NCI-H146 treated with DMSO at 0.1 percent for 48 hours (cell line): ENCODE data around the gene HERC5.
"Not testable (repeated sequence)": the region's sequence is repeated elsewhere in the genome, so short reads cannot be mapped to it uniquely, and the experiment has no call there.

Experiments used
- DNase-seq: peaks from one replicate; lab custom pipeline; 2025; ENCODE audit not compliant: unreplicated experiment; lab: John Stamatoyannopoulos, UW

Gene HERC5

GRCh38 chr4:88447371-88448095 is 9.4 kb upstream of the HERC5 start:
- no peak for DNase-seq

DNA sequence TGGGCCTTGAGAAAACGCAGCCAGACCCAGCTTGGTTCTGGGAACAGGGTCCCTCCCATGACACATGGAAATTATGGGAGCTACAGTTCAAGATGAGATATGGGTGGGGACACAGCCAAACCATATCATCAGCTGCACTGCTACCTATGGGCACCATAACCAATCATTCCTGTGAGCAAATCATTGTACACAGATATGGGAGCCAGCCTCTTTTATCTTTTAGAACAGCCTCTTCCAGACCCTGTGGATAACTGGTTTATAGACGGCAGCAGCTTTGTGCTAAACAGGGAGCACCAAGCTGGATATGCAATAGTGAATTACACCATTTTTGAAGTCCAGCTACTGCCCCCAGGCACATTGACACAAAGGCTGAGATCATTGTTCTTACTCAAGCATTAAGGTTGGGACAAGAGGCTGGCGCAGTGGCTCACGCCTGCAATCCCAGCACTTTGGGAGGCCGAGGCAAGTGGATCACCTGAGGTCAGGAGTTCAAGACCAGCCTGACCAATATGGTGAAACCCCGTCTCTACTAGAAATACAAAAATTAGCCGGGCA is 8.6 kb upstream of the HERC5 start:
- DNase-seq, result not testable (repeated sequence)

GRCh38 chr4:88448889-88449288 is 8.0 kb upstream of the HERC5 start:
- no peak for DNase-seq

GRCh38 chr4:88449290-88449689 is 7.6 kb upstream of the HERC5 start:
- no peak for DNase-seq

GRCh38 chr4:88451205-88451604 is 5.7 kb upstream of the HERC5 start:
- DNase-seq, result no peak

DNA sequence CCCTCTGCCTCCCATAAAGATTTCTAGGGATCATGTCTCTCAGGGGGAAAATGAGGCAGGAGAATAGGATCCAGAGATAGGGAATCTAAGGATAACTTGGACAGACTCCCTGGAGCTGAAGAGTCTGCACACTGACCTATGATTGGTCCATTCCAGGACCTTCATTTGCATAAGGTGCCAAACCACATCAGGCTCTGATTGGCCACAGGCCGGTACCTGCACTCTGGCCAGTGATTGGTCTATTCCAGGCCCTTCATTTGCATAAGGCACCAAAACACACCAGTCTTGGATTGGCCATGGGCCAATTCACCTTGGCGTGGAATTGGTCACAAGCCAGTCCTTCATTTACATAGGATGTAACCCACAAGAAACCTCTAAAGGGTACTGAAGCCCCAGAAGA is 4.0 kb upstream of the HERC5 start:
- no peak for DNase-seq

- no peak for DNase-seq
These were observed 586 bp downstream of the HERC5 start for GRCh38 chr4:88457307-88458103.

DNA sequence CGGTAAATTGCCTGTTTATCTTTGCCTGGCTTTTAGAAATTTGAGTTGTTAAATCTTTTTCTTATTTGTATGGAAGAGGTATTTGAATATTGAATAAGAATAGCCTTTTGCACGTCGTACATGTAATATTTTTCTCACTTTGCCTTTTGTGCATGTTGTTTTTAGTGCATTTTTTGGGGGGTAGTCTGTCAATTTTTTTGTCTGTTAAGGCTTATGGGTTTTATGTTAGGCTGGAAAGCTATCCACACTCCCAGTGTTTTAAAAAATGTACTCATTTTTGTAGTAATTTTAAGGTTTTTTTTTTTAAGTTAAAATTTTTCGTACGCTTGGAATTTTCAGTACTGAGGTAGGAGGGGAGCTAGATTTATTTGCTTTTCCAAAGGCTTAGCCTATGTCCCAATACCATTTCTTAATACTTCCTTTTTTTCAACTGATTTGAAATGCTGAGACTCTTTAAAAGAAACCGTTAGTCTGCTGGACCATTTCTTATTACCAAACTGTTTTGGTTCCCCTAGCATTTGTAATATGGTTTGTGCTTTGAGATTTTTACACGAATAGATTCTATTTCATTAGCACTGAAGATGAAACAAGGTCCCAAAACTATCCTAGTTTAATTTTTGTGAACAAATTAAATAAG is 1.3 kb downstream of the HERC5 start:
- DNase-seq, result no peak

DNA sequence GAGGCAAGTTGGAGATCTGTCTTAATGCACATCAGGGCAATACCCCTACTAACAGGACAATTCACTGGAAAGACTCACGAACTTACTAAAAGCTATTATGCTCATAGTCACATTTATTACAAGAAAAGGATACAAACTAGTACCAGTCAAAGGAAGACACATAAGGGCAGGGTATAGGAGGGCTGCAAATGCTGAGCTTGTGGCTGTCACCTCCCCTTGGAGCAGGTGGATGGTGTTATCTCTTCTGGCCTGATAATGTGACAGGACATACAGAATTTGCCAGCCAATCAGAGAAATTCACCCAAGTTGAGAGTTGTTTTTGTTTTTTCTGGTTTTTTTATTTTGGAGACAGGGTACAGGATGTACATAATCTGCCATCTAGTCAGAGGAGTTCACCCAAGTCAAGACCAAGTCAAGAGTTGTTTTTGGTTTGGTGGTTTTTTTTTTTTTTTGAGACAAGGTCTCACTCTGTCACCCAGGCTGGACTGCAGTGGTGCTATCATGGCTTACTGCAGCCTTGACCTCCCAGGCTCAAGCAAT is 8.8 kb downstream of the HERC5 start:
- DNase-seq, result no peak

GRCh38 chr4:88467392-88467791 is 10.5 kb downstream of the HERC5 start:
- DNase-seq, result no peak

DNA sequence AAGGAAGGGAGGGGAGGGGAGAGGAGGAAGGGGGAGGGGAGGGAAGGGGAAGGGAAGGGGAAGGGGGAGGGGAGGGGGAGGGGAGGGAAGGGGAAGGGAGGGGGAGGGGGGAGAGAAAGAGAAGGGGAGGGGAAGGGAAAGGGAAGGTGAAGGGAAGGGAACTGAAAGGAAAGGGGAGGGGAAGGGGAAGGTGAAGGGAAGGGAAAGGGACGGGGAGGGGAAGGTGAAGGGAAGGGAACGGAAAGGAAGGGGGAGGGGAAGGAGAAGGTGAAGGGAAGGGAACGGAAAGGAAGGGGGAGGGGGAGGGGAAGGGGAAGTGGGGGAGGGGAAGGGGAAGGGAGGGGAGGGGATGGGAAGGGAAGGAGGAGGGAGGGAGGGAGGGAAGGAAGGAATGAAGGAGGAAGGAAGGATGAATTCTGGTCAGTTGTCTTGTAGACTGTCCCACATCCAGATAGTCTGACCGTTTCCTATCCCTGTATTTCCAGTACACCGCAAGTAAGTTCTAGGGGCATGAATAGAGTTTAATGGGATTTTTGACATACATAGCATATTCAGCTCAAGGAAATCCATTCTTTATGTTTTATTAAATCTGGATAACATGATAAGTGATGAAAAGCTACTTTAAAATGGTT is 20.4 kb downstream of the HERC5 start:
- DNase-seq, result no peak

DNA sequence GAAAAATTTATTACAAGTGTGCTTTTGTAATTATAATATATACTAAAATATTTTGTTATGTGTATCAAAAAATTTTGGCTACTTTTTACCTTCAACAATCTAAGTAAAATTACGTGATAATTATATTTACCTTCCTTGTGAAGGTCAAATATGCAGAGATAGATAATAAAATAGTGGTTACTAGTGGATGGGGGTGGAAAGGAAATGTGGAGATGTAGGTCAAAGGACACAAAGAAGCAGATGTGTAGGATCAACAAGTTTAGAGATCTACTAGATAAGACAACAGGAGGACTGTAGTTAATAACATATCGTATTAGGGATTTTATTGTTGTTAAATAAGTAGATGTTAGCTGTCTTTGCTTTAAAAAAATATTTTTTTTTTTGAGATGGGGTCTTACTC is 21.3 kb downstream of the HERC5 start:
- no peak for DNase-seq

GRCh38 chr4:88481537-88481936 is 24.6 kb downstream of the HERC5 start:
- no peak for DNase-seq

- DNase-seq, result no peak
These were observed 32.3 kb downstream of the HERC5 start for GRCh38 chr4:88489100-88489761.

DNA sequence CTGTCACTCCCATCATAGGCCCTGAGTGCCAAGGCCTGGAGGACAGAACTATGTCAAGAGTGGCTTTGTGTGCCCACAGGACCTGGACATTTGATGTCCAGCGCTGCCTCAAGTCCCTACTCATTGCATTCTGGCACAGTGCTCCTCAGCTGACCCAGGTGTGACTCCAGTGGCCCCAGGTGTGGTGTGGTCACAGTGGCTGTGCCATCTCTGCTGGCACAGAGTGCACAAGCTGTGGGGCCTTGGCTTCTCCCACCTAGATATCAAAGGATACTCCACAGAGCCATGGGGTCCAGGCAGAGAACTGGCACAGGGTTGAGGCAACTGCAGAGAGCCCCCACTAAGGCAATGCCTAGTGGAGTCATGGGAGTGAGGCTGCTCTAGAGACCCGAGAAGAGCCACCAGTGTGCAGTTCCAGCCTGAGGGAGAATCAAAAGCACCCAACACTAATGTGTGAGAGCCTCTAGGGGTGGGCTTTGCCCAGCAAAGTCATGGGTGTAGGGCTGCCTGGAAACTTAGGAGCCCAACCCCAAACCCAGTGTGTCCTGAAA is 41.0 kb downstream of the HERC5 start:
- no peak for DNase-seq

- no peak for DNase-seq
These were observed 46.4 kb downstream of the HERC5 start for GRCh38 chr4:88503344-88503743.

- DNase-seq, result no peak
These were observed 54.3 kb downstream of the HERC5 start for GRCh38 chr4:88511236-88511635.

DNA sequence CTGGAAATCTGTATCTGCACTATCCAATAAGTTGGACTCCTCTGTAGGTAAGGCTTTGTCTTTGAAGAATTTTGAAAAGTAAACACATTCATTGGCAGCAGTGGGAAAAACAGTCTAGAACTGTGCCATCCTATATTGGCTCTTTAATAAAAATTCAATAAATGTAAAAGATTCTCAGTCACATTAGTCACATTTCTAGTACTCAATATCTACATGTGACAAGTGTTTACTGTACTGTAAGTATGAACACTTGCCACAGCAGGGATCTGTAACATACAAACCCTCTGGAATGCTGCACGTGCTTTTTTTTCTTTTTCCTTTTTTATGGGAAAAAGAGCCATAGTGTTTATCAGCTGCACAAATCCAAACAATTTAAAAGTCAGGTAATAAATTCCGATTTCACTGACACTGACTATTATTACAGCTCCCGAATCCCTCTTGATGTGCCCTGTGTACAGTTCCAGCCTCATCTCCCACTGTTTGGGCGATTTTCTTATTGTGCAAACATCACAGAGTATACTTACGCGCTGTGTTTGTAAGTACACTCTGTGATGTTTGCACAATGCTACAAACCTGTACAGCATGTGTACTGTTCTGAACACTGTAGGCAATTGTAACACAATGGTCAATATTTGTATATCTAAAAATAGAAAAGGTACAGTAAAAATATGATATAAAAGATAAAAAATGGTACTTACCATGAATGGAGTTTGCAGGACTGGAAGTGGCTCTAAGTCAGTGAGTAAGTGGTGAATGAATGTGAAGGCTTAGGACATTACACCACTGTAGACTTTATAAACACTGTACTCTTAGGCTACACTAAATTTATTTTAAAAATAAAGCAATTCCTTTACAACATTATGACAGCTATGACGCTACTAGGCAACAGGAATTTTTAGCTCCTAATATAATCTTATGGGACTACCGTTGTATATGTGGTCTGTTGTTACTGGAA is 57.9 kb downstream of the HERC5 start:
- no peak for DNase-seq

- DNase-seq, result no peak
These were observed 59.8 kb downstream of the HERC5 start for GRCh38 chr4:88516746-88517145.
